ENCODE measurements around the gene PRKCD. TPM values are rescaled to one million over a fixed set of nuclear protein-coding genes. Genes with fewer than 3 reads are reported as not detected.

Gene PRKCD
- total RNA-seq, 1 donor from 2014 or later: 9.9 TPM

DNA sequence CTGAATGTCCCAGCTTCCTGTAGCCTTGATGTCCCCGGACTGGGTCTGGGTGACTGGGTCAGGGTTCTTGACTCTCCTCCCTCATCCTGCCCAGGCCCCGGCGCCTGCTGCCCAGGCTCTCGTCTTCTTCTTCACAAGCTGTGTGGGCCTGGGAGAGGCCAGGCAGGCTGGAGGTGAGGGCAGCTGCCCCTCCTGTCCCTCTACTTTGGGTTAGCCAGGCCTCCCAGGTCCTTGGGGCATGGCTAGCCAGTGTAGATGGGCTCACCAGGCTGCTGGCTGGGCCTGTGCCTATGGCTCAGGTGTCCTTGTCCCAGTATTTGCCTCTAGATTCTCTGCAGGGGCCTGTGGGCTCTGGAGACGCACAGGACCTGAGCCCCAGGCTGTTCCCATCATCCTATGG is 63.0 kb downstream of the PRKCD start:
- Mint-ChIP-seq H3K9me3 (ENCODE audit: unreplicated experiment) (no peaks in the 10 kb centered on the region), H3K27me3 (ENCODE audit: unreplicated experiment) (peaks cover 3% of the 10 kb centered on the region), H3K4me3 (ENCODE audit: unreplicated experiment) (no peak overlapping the region), H3K4me1 (ENCODE audit: unreplicated experiment) (no peaks in the 10 kb centered on the region), H3K27ac (ENCODE audit: unreplicated experiment) (no peak overlapping the region), H3K36me3 (ENCODE audit: low read depth, unreplicated experiment) (peaks cover 30% of the 10 kb centered on the region)
- DNase-seq (ENCODE audit: low spot score): no peak
- TF ChIP-seq, protein P1, sequence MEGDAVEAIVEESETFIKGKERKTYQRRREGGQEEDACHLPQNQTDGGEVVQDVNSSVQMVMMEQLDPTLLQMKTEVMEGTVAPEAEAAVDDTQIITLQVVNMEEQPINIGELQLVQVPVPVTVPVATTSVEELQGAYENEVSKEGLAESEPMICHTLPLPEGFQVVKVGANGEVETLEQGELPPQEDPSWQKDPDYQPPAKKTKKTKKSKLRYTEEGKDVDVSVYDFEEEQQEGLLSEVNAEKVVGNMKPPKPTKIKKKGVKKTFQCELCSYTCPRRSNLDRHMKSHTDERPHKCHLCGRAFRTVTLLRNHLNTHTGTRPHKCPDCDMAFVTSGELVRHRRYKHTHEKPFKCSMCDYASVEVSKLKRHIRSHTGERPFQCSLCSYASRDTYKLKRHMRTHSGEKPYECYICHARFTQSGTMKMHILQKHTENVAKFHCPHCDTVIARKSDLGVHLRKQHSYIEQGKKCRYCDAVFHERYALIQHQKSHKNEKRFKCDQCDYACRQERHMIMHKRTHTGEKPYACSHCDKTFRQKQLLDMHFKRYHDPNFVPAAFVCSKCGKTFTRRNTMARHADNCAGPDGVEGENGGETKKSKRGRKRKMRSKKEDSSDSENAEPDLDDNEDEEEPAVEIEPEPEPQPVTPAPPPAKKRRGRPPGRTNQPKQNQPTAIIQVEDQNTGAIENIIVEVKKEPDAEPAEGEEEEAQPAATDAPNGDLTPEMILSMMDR (IDR thresholded peaks at IDR 0.05; ENCODE audit: unreplicated experiment): no peak

DNA sequence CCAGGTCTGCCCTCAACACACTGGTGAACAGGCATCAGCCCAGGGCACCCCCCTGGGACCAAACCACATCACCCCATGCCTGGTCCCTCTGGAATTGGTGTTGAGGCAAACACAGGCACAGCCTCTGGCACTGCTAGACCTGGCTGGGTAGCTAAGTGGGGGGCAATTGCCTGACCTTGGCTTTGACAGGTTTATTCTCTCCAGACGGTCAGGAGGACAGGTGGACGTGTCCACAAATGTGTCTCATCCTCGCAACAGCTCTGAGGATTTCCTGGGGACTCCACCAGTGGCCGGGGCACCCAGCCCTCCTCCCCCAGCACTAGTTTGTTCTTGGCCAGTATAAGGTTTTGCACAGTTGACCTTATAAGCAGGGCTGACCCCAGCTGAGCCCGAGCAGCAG is 63.5 kb downstream of the PRKCD start:
- no peaks in the 10 kb centered on the region for H3K4me1 Mint-ChIP-seq (ENCODE audit: unreplicated experiment)
- peaks cover 34% of the 10 kb centered on the region for H3K36me3 Mint-ChIP-seq (ENCODE audit: low read depth, unreplicated experiment)
- no peak for DNase-seq (ENCODE audit: low spot score)
- no peaks in the 10 kb centered on the region for H3K9me3 Mint-ChIP-seq (ENCODE audit: unreplicated experiment)
- no peak overlapping the region for H3K27ac Mint-ChIP-seq (ENCODE audit: unreplicated experiment)
- no peak overlapping the region for H3K4me3 Mint-ChIP-seq (ENCODE audit: unreplicated experiment)
- peaks cover 3% of the 10 kb centered on the region for H3K27me3 Mint-ChIP-seq (ENCODE audit: unreplicated experiment)
- TF ChIP-seq, protein P1 (IDR thresholded peaks at IDR 0.05; ENCODE audit: unreplicated experiment): no peak

DNA sequence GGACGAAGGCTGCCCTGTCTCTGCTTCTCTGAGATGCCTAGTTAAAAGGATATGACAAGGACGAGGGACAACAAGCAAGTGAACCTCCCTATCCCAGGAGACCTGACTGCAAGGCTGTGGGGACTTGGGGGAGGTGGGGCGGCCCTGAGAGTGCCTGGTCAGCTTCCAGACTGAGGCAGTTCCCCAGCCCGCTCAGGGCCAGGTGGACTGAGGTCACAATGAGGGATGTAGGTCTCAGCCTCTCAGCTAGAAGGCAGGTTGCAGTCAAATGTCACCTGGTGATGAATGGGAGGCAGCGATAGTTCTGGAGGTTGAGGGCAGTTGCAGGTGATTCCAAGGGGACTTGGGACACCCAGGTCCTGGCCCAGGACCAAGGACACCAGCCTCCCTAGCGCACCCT is 64.2 kb downstream of the PRKCD start:
- H3K36me3 Mint-ChIP-seq (ENCODE audit: low read depth, unreplicated experiment): peaks cover 35% of the 10 kb centered on the region
- peaks cover 3% of the 10 kb centered on the region for H3K27me3 Mint-ChIP-seq (ENCODE audit: unreplicated experiment)
- H3K9me3 Mint-ChIP-seq (ENCODE audit: unreplicated experiment): no peaks in the 10 kb centered on the region
- no peak overlapping the region for H3K27ac Mint-ChIP-seq (ENCODE audit: unreplicated experiment)
- TF ChIP-seq, protein P1 (IDR thresholded peaks at IDR 0.05; ENCODE audit: unreplicated experiment): no peak
- DNase-seq (ENCODE audit: low spot score): no peak
- H3K4me1 Mint-ChIP-seq (ENCODE audit: unreplicated experiment): no peaks in the 10 kb centered on the region
- peak overlapping the region; percentile 51 for H3K4me3 Mint-ChIP-seq (ENCODE audit: unreplicated experiment)

DNA sequence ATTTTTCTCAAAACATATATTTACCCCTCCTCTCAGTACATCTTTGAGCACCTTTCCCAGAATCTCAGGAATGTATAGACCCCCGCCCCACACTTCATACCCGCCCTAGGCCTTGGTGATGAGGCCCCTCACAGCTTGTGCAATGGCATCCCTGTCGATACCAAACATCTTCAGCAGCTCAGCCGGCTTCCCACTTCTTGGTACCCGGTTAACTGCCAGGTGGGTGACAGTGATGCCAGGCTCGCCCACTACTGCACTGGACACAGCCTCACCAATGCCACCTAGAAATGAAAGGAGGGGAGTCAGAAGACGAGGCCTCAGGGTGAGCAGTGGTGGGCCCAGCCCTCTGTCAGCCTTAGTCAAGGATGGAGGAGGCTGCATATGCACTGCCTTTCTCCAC is 64.6 kb downstream of the PRKCD start:
- no peak overlapping the region for H3K27ac Mint-ChIP-seq (ENCODE audit: unreplicated experiment)
- H3K36me3 Mint-ChIP-seq (ENCODE audit: low read depth, unreplicated experiment): peaks cover 35% of the 10 kb centered on the region
- DNase-seq (ENCODE audit: low spot score): no peak
- no peaks in the 10 kb centered on the region for H3K9me3 Mint-ChIP-seq (ENCODE audit: unreplicated experiment)
- no peaks in the 10 kb centered on the region for H3K4me1 Mint-ChIP-seq (ENCODE audit: unreplicated experiment)
- peaks cover 2% of the 10 kb centered on the region for H3K27me3 Mint-ChIP-seq (ENCODE audit: unreplicated experiment)
- TF ChIP-seq, protein P1 (IDR thresholded peaks at IDR 0.05; ENCODE audit: unreplicated experiment): no peak
- peak overlapping the region; percentile 51 for H3K4me3 Mint-ChIP-seq (ENCODE audit: unreplicated experiment)

DNA sequence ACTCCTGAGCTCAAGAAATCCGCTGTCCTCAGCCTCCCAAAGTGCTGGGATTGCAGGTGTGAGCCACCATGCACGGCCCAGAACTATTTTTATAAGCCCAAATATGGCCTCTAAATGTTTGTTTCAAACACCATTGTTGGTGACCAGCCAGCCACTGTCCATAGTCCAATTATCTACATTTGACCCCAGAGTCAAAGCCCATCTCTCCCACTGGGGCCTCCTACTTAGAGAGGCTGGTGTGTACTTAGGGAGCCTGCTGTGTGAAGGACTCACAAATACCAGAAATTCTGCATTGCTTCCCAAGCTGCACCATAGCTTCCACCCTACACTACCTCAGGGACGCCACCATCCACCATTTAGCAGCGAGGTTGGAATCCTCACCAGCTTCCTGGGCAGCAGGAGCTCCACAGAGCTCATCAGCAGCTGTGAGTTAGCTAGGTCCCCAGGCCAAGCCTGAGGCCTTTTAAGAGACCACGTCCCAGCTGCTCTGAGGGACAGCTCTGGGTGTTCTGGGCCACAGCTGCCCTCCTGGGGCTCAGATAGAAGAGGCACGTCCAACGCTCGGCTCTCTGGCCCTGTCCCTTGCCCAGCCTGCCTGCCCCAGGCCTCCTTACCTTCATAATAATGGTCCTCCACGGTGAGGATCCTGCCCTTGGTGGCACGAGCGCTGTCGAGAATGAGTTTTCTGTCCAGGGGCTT is 65.3 kb downstream of the PRKCD start:
- H3K4me1 Mint-ChIP-seq (ENCODE audit: unreplicated experiment): no peaks in the 10 kb centered on the region
- TF ChIP-seq, protein P1 (IDR thresholded peaks at IDR 0.05; ENCODE audit: unreplicated experiment): no peak
- H3K27me3 Mint-ChIP-seq (ENCODE audit: unreplicated experiment): no peaks in the 10 kb centered on the region
- no peak for DNase-seq (ENCODE audit: low spot score)
- no peaks in the 10 kb centered on the region for H3K9me3 Mint-ChIP-seq (ENCODE audit: unreplicated experiment)
- no peak overlapping the region for H3K4me3 Mint-ChIP-seq (ENCODE audit: unreplicated experiment)
- peaks cover 35% of the 10 kb centered on the region for H3K36me3 Mint-ChIP-seq (ENCODE audit: low read depth, unreplicated experiment)
- H3K27ac Mint-ChIP-seq (ENCODE audit: unreplicated experiment): no peak overlapping the region

All from endothelial cell (in vitro differentiated cells).